Breast epithelium (tissue), 3 donors: ENCODE results near the gene FGF5.

ENCODE experiments used
- CTCF ChIP-seq, 3 donors: fragments of 450-650 bp; IDR thresholded peaks; one replicate each; pipeline ENCODE4 v1.5.1; 2016 to 2017; ENCODE audit warnings: antibody characterized with exemption in 3 of 3, mild to moderate bottlenecking in 3 of 3, moderate library complexity in 3 of 3
- POLR2A ChIP-seq: fragments of 450-650 bp; IDR thresholded peaks from one replicate; pipeline ENCODE4 v1.6.1; 2016; ENCODE audit warnings: antibody characterized with exemption, mild to moderate bottlenecking, moderate library complexity

- TF ChIP-seq CTCF (IDR thresholded peaks at IDR 0.05) (no peak), POLR2A (no peak)
Observed at GRCh38 chr4:80302616-80303223, 36.3 kb downstream of the FGF5 start.
